HepG2 (cell line): ENCODE results near the gene OR6C2. TPM values are rescaled to one million over a fixed set of nuclear protein-coding genes. Genes with fewer than 3 reads are reported as not detected.

ENCODE experiments used
- CBX1 ChIP-seq: IDR thresholded peaks from one replicate; pipeline ENCODE4 v1.6.1; 2016; ENCODE audit warnings: antibody characterized with exemption, low read depth
- ELF3 ChIP-seq: IDR thresholded peaks from 2 replicates; pipeline ENCODE4 v1.6.1; 2016; ENCODE audit warnings: missing genetic modification reagents, missing compliant biosample characterization
- KLF15 ChIP-seq: sonication (generic); formaldehyde crosslinking; IDR thresholded peaks from 2 replicates; pipeline ENCODE4 v1.8.1; 2023; ENCODE audit warnings: borderline replicate concordance, mild to moderate bottlenecking, inconsistent platforms, missing genetic modification reagents, mixed read lengths
- MEIS2 ChIP-seq: sonication (generic); formaldehyde crosslinking; IDR thresholded peaks from 2 replicates; pipeline ENCODE4 v1.9.0; 2021; ENCODE audit warnings: mild to moderate bottlenecking, missing genetic modification reagents
- MTF1 ChIP-seq: sonication (generic); formaldehyde crosslinking; IDR thresholded peaks from 2 replicates; pipeline ENCODE4 v1.5.0; 2020; ENCODE audit warnings: missing genetic modification reagents
- NCOA1 ChIP-seq: sonication (generic); formaldehyde crosslinking; IDR thresholded peaks from 2 replicates; pipeline ENCODE4 v1.9.0; 2021; ENCODE audit warnings: missing genetic modification reagents
- NFE2L2 ChIP-seq: fragments of 150-350 bp; IDR thresholded peaks from 2 replicates; pipeline ENCODE4 v1.6.1; 2014; ENCODE audit warnings: low read length
- NFKBIZ ChIP-seq: IDR thresholded peaks from 2 replicates; pipeline ENCODE4 v1.6.1; 2018; ENCODE audit warnings: missing genetic modification reagents, missing compliant biosample characterization
- RFXANK ChIP-seq: IDR thresholded peaks from 2 replicates; pipeline ENCODE4 v1.6.1; 2016
- RORA ChIP-seq: sonication (generic); formaldehyde crosslinking; IDR thresholded peaks from 2 replicates; pipeline ENCODE4 v1.5.0; 2020; ENCODE audit warnings: mild to moderate bottlenecking, missing genetic modification reagents, moderate library complexity
- SMARCC2 ChIP-seq: fragments of 450-650 bp; IDR thresholded peaks from 2 replicates; pipeline ENCODE4 v1.6.1; 2017; ENCODE audit warnings: antibody characterized with exemption, mild to moderate bottlenecking
- SMARCE1 ChIP-seq: fragments of 450-650 bp; IDR thresholded peaks from 2 replicates; pipeline ENCODE4 v1.6.1; 2017; ENCODE audit warnings: borderline replicate concordance
- TEAD2 ChIP-seq: sonication (generic); formaldehyde crosslinking; IDR thresholded peaks from 2 replicates; pipeline ENCODE4 v1.9.0; 2021; ENCODE audit warnings: missing genetic modification reagents
- YY1 ChIP-seq: IDR thresholded peaks from 2 replicates; pipeline ENCODE4 v1.6.1; 2011; ENCODE audit warnings: low read length, low read depth, moderate library complexity, mild to moderate bottlenecking; ENCODE audit not compliant: insufficient read depth, insufficient replicate concordance
- ZKSCAN5 ChIP-seq: sonication (generic); formaldehyde crosslinking; IDR thresholded peaks from 2 replicates; pipeline ENCODE4 v1.5.1; 2020; ENCODE audit warnings: mild to moderate bottlenecking, missing genetic modification reagents
- ZNF350 ChIP-seq: sonication (generic); formaldehyde crosslinking; IDR thresholded peaks from 2 replicates; pipeline ENCODE4 v1.4.0; 2020; ENCODE audit warnings: mild to moderate bottlenecking, low read depth, missing genetic modification reagents, borderline replicate concordance
- ZNF629 ChIP-seq: sonication (generic); formaldehyde crosslinking; conservative IDR thresholded peaks from 2 replicates; pipeline ENCODE4 v1.5.0; 2020; ENCODE audit warnings: missing genetic modification reagents
- ZNF703 ChIP-seq: sonication (generic); formaldehyde crosslinking; IDR thresholded peaks from 2 replicates; pipeline ENCODE4 v1.5.1; 2020; ENCODE audit warnings: missing genetic modification reagents, mild to moderate bottlenecking, moderate library complexity, borderline replicate concordance
- ZNF747 ChIP-seq: sonication (generic); formaldehyde crosslinking; IDR thresholded peaks from 2 replicates; pipeline ENCODE4 v1.8.1; 2023; ENCODE audit warnings: missing genetic modification reagents, mild to moderate bottlenecking, borderline replicate concordance
- ZNF891 ChIP-seq: sonication (generic); formaldehyde crosslinking; IDR thresholded peaks from 2 replicates; pipeline ENCODE4 v1.5.0; 2020; ENCODE audit warnings: mild to moderate bottlenecking, missing genetic modification reagents
- polyA plus RNA-seq, 8 experiments: library from polyadenylated mRNA; depleted of rRNA in 3 of 8; stranded (reverse) in 7 of 8; unstranded in 1 of 8; fragments of >200 nt; fragmentation: Illumina TruSeq in 4 of 8; extraction: Trizol in 4 of 8; gene quantifications; 2 replicates each; pipeline versions ENCODE4 v1.2.1 to v1.2.3, GENCODE V29; 2011 to 2016; ENCODE audit warnings: low read depth in 4 of 8, missing spikeins in 1 of 8, mixed read lengths in 1 of 8; ENCODE audit not compliant: insufficient read depth in 1 of 8
- total RNA-seq, 5 experiments: library from RNA; depleted of rRNA; stranded (reverse); fragments of >200 nt; fragmentation: Illumina TruSeq; extraction: Trizol; gene quantifications; 2 replicates each; pipeline ENCODE4 v1.2.3, GENCODE V29; 2016; ENCODE audit warnings: low read depth in 1 of 5
- TF ChIP-seq, protein P1 (sequence below): IDR thresholded peaks from 2 replicates; pipeline ENCODE4 v1.6.1; 2018; ENCODE audit warnings: missing genetic modification reagents, mild to moderate bottlenecking, missing compliant biosample characterization
- TF ChIP-seq, protein P2 (sequence below): sonication (generic); formaldehyde crosslinking; IDR thresholded peaks from 2 replicates; pipeline ENCODE4 v1.4.0; 2020; ENCODE audit warnings: missing genetic modification reagents
- TF ChIP-seq, protein P3 (sequence below): sonication (generic); formaldehyde crosslinking; IDR thresholded peaks from 2 replicates; pipeline ENCODE4 v1.8.0; 2022; ENCODE audit warnings: mild to moderate bottlenecking, missing genetic modification reagents; ENCODE audit not compliant: insufficient replicate concordance
- TF ChIP-seq, protein P4 (sequence below): sonication (generic); formaldehyde crosslinking; conservative IDR thresholded peaks from 2 replicates; pipeline ENCODE4 v1.4.0; 2020; ENCODE audit warnings: missing genetic modification reagents
- TF ChIP-seq, protein P5 (sequence below): sonication (generic); formaldehyde crosslinking; IDR thresholded peaks from 2 replicates; pipeline ENCODE4 v1.4.0; 2020; ENCODE audit warnings: missing genetic modification reagents

Gene OR6C2
- total and polyA plus RNA-seq, 2 of the 13 experiments (the other 11 are each of a cell fraction or from before 2014, with no cell fraction given), result not detected

DNA sequence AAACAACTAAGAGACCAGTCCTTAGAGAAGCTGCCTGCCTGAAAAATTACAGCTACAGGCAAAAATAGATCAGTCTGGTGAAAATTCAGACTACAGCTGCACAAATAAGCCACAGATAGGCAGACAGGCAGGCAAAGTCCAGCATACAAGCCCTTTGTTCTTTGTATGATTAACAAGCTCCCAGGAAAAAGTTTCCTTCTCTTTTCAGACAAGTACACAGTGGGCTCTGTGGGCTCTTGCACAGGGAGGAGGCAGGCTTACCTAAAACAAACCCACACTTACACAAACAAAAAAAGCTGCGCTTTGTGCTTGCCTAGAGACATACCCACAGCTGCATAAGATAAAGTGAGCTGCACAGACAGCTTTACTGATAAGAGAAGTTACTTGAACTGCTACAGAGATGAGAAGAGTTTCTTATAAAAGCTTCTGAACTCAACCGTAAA is 56.0 kb downstream of the OR6C2 start (continued):
- TF ChIP-seq, protein P1, sequence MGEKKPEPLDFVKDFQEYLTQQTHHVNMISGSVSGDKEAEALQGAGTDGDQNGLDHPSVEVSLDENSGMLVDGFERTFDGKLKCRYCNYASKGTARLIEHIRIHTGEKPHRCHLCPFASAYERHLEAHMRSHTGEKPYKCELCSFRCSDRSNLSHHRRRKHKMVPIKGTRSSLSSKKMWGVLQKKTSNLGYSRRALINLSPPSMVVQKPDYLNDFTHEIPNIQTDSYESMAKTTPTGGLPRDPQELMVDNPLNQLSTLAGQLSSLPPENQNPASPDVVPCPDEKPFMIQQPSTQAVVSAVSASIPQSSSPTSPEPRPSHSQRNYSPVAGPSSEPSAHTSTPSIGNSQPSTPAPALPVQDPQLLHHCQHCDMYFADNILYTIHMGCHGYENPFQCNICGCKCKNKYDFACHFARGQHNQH, result peak; percentile 81
- TF ChIP-seq MEIS2 (CRISPR knock-in tag) (peak; percentile 62; the same call in 1 of the 2 replicates), ZNF629 (no peak), ZNF350 (no peak), SMARCE1 (no peak), NCOA1 (CRISPR knock-in tag) (no peak), RFXANK (CRISPR knock-in tag) (no peak), SMARCC2 (no peak), ZNF891 (CRISPR knock-in tag) (no peak), TEAD2 (CRISPR knock-in tag) (no peak), RORA (CRISPR knock-in tag) (no peak), NFKBIZ (CRISPR knock-in tag) (no peak), YY1 (no peak), KLF15 (no peak), ZNF703 (CRISPR knock-in tag) (no peak), ZNF747 (no peak), ELF3 (CRISPR knock-in tag) (peak; percentile 70), CBX1 (no peak), NFE2L2 (no peak), MTF1 (no peak), ZKSCAN5 (CRISPR knock-in tag) (no peak)
- TF ChIP-seq, protein P2, sequence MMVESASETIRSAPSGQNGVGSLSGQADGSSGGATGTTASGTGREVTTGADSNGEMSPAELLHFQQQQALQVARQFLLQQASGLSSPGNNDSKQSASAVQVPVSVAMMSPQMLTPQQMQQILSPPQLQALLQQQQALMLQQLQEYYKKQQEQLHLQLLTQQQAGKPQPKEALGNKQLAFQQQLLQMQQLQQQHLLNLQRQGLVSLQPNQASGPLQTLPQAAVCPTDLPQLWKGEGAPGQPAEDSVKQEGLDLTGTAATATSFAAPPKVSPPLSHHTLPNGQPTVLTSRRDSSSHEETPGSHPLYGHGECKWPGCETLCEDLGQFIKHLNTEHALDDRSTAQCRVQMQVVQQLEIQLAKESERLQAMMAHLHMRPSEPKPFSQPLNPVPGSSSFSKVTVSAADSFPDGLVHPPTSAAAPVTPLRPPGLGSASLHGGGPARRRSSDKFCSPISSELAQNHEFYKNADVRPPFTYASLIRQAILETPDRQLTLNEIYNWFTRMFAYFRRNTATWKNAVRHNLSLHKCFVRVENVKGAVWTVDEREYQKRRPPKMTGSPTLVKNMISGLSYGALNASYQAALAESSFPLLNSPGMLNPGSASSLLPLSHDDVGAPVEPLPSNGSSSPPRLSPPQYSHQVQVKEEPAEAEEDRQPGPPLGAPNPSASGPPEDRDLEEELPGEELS (CRISPR knock-in tag), result peak; percentile 87; the same call in 1 of the 2 replicates
- TF ChIP-seq, protein P3, sequence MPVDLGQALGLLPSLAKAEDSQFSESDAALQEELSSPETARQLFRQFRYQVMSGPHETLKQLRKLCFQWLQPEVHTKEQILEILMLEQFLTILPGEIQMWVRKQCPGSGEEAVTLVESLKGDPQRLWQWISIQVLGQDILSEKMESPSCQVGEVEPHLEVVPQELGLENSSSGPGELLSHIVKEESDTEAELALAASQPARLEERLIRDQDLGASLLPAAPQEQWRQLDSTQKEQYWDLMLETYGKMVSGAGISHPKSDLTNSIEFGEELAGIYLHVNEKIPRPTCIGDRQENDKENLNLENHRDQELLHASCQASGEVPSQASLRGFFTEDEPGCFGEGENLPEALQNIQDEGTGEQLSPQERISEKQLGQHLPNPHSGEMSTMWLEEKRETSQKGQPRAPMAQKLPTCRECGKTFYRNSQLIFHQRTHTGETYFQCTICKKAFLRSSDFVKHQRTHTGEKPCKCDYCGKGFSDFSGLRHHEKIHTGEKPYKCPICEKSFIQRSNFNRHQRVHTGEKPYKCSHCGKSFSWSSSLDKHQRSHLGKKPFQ (CRISPR knock-in tag), result no peak
- TF ChIP-seq, protein P4, sequence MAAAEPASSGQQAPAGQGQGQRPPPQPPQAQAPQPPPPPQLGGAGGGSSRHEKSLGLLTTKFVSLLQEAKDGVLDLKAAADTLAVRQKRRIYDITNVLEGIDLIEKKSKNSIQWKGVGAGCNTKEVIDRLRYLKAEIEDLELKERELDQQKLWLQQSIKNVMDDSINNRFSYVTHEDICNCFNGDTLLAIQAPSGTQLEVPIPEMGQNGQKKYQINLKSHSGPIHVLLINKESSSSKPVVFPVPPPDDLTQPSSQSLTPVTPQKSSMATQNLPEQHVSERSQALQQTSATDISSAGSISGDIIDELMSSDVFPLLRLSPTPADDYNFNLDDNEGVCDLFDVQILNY, result no peak
- TF ChIP-seq, protein P5, sequence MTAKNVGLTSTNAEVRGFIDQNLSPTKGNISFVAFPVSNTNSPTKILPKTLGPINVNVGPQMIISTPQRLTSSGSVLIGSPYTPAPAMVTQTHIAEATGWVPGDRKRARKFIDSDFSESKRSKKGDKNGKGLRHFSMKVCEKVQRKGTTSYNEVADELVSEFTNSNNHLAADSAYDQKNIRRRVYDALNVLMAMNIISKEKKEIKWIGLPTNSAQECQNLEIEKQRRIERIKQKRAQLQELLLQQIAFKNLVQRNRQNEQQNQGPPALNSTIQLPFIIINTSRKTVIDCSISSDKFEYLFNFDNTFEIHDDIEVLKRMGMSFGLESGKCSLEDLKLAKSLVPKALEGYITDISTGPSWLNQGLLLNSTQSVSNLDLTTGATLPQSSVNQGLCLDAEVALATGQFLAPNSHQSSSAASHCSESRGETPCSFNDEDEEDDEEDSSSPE (CRISPR knock-in tag), result no peak
